Right lobe of liver (tissue), 6 donors: Measurements from ENCODE around the gene SNRPB2. TPM values are rescaled to one million over a fixed set of nuclear protein-coding genes. Genes with fewer than 3 reads are reported as not detected.

Source experiments
- ATAC-seq, 4 donors: fragments of 200-7000 bp; cut with Tn5 transposase; one replicate each; pipeline ENCODE4 v1.9.1; 2020; ENCODE audit warnings: mild to moderate bottlenecking in 4 of 4, moderate library complexity in 4 of 4
- DNase-seq, 3 donors: peaks; one replicate each; pipeline ENCODE4 v3.0.0-alpha.2; 2020
- H3K27ac ChIP-seq, 3 donors: fragments of 200-600 bp; one replicate each; pipeline ENCODE4 v1.8.0; 2022
- H3K27me3 ChIP-seq, 2 donors: fragments of 200-600 bp; one replicate each; pipeline ENCODE4 v1.8.0; 2022
- H3K36me3 ChIP-seq, 4 donors: fragments of 200-600 bp; sonication (generic) in 1 of 4; one replicate each; pipeline versions ENCODE4 v1.5.1 to v1.8.0; 2017 to 2022; ENCODE audit warnings: control low read depth in 1 of 4
- H3K4me1 ChIP-seq, 4 donors: fragments of 200-600 bp; sonication (generic) in 1 of 4; one replicate each; pipeline versions ENCODE4 v1.5.1 to v1.8.0; 2017 to 2022; ENCODE audit warnings: control low read depth in 1 of 4
- H3K4me3 ChIP-seq, 3 donors: fragments of 200-600 bp; one replicate each; pipeline ENCODE4 v1.8.0; 2022
- H3K9me3 ChIP-seq, 4 donors: fragments of 200-600 bp; sonication (generic) in 1 of 4; one replicate each; pipeline versions ENCODE4 v1.5.1 to v1.8.0; 2017 to 2022; ENCODE audit warnings: control low read depth in 1 of 4
- CTCF ChIP-seq, 4 donors: fragments of 200-600 bp in 3 of 4; fragments of 450-650 bp in 1 of 4; IDR thresholded peaks; one replicate each; pipeline versions ENCODE4 v1.5.1 to v1.8.0; 2016 to 2022; ENCODE audit warnings: antibody characterized with exemption in 4 of 4, mild to moderate bottlenecking in 2 of 4
- POLR2A ChIP-seq: fragments of 450-650 bp; IDR thresholded peaks from one replicate; pipeline ENCODE4 v1.6.1; 2017; ENCODE audit warnings: antibody characterized with exemption, mild to moderate bottlenecking
- WGBS: methylation state at CpG from one replicate; pipeline ENCODE4 v1.1.6; 2018; ENCODE audit warnings: low coverage, low lambda C conversion rate; ENCODE audit not compliant: insufficient coverage; ENCODE audit errors: missing lambda C conversion rate; 5-methylcytosine and 5-hydroxymethylcytosine counted together
- intact Hi-C, 2 donors: fragments of 100-400 bp; cut with DNase I; formaldehyde crosslinking; loops; one replicate each; pipeline versions ENCODE4 v1.11.2 to v1.14.1; 2022
- total RNA-seq, 6 experiments: library from RNA; depleted of rRNA in 2 of 6; stranded (reverse); fragments of >200 nt in 2 of 6; fragmentation: NEBNext Ultra II Directional in 3 of 6; extraction: Animal tissue kit (Norgen Biotek cat#: 25700) in 3 of 6; gene quantifications; one replicate each; pipeline versions ENCODE4 v1.1.0 to v1.2.4, GENCODE V29; 2016 to 2023
- donor health status: DM: no; HTN: yes; CAD: no.
- donor health status: DM: no; HTN: no; CAD: no.
- donor health status: DM: no; HTN: no; CAD: no.
- donor health status: DM: no; HTN: yes; CAD: no.
- donor health status: DM: no; HTN: yes; CAD: no.

The SNRPB2 gene
- total RNA-seq, 6 experiments from 2014 or later = 10.2 to 19.3 (median 17.3) TPM

GRCh38 chr20:16748308-16748900, 18.6 kb downstream of the SNRPB2 start, which contains the start of gene OTOR:
TSS of gene OTOR (plus strand) at chr20:16748358. CDS start at chr20:16748402, 44 bp downstream.
- Histone ChIP-seq H3K27me3 (no peaks in the 10 kb centered on the region), H3K9me3 (no peaks in the 10 kb centered on the region), H3K4me3 (no peak within 1 kb of the TSS), H3K36me3 (no peaks in the 10 kb centered on the region), H3K4me1 (no peaks in the 10 kb centered on the region), H3K27ac (no peak within 1 kb of the TSS)
- ATAC-seq (no peak), DNase-seq (no peak)
- intact Hi-C loops = no loop called here
- WGBS = 39% methylated on average over 5 of the region's 5 CpGs
- TF ChIP-seq CTCF (IDR thresholded peaks at IDR 0.05) (no peak), POLR2A (no peak)

GRCh38 chr20:16749573-16749972, 19.7 kb downstream of the SNRPB2 start:
- ATAC-seq = no peak
- intact Hi-C loops = no loop called here
- H3K27ac ChIP-seq = no peak overlapping the region
- H3K36me3 ChIP-seq = no peaks in the 10 kb centered on the region
- no peak for DNase-seq
- H3K4me1 ChIP-seq = no peaks in the 10 kb centered on the region
- 41% methylated on average over 11 of the region's 11 CpGs for WGBS
- no peak overlapping the region for H3K4me3 ChIP-seq
- no peak for TF ChIP-seq POLR2A
- no peak for TF ChIP-seq CTCF (IDR thresholded peaks at IDR 0.05)
- H3K27me3 ChIP-seq = no peaks in the 10 kb centered on the region
- H3K9me3 ChIP-seq = no peaks in the 10 kb centered on the region

- WGBS = 40% methylated on average over 1 of the region's 1 CpG
- intact Hi-C loops = no loop called here
These were observed 22.3 kb downstream of the SNRPB2 start for GRCh38 chr20:16752082-16752481.

GRCh38 chr20:16752901-16753300, 23.1 kb downstream of the SNRPB2 start:
- Histone ChIP-seq H3K36me3 (no peaks in the 10 kb centered on the region), H3K4me3 (no peak overlapping the region), H3K27ac (no peak overlapping the region), H3K4me1 (no peaks in the 10 kb centered on the region), H3K9me3 (no peaks in the 10 kb centered on the region), H3K27me3 (no peaks in the 10 kb centered on the region)
- no peak for DNase-seq
- intact Hi-C loops = no loop called here
- peak; percentile 27 to 62 (median 44) for ATAC-seq
- TF ChIP-seq POLR2A = no peak
- no peak for TF ChIP-seq CTCF (IDR thresholded peaks at IDR 0.05)

More at GRCh38 chr20:16752082-16752481, 22.3 kb downstream of the SNRPB2 start:
- no peaks in the 10 kb centered on the region for H3K27me3 ChIP-seq
- TF ChIP-seq CTCF (IDR thresholded peaks at IDR 0.05) = no peak
- no peak for TF ChIP-seq POLR2A
- no peak for DNase-seq
- H3K9me3 ChIP-seq = no peaks in the 10 kb centered on the region
- no peaks in the 10 kb centered on the region for H3K4me1 ChIP-seq
- H3K27ac ChIP-seq = no peak overlapping the region
- no peak for ATAC-seq
- no peak overlapping the region for H3K4me3 ChIP-seq
- H3K36me3 ChIP-seq = no peaks in the 10 kb centered on the region
